Measurements from ENCODE around the gene FA2H.
"Not testable (repeated sequence)": the region's sequence is repeated elsewhere in the genome, so short reads cannot be mapped to it uniquely, and the experiment has no call there.

The FA2H gene, protein sequence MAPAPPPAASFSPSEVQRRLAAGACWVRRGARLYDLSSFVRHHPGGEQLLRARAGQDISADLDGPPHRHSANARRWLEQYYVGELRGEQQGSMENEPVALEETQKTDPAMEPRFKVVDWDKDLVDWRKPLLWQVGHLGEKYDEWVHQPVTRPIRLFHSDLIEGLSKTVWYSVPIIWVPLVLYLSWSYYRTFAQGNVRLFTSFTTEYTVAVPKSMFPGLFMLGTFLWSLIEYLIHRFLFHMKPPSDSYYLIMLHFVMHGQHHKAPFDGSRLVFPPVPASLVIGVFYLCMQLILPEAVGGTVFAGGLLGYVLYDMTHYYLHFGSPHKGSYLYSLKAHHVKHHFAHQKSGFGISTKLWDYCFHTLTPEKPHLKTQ

GRCh38 chr16:74774223-74775139 lies at the start of gene FA2H:
Gene FA2H, minus strand, starts transcription at chr16:74774820. Its CDS starts 65 bp downstream, at chr16:74774755.
- peak; percentile 47 for DNase-seq (ENCODE audit: low read depth, low spot score)

DNA sequence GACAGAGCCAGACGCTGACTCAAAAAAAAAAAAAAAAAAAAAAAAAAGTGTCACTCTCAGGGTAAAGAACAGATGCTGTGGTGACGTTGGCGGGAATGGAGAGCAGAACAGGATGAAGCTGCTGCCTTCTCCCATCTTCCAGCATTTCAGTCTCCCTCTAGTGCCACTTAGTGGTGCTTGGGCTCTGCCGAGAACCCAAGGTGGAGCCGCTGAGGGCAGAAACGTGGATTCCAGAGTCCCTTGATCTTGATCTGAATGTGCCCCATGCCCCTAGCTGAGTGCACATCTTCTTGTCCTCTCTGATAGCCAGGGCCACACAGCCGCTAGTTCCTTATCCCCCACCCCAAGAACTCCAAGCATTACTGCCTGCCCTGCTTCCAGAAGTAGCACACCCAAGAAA lies 43.2 kb upstream of the FA2H start:
- peak; percentile 33 for DNase-seq (ENCODE audit: low read depth, low spot score)

- peak; percentile 72 for DNase-seq (ENCODE audit: low read depth, low spot score)
These were observed 38.6 kb upstream of the FA2H start for GRCh38 chr16:74813109-74813641.

DNA sequence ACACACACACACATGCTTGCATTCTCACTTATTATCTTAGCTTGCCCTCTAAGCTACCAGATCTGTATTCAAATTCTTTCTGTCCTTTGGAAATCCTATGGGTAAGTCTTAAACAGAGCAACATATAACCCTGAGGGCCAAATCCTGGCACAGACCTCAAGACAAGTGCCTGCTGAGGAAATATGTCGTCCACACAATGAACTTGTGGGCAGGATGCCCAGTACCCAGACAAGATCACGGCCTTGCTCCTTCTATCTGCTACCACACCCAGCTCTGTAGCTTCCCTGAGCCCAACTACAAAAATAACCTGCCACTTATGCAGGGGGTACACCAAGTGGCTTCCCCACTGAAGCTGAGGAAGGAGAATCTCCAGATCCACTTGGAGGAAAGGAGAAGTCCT lies 37.3 kb upstream of the FA2H start:
- DNase-seq (ENCODE audit: low read depth, low spot score), result no peak

DNA sequence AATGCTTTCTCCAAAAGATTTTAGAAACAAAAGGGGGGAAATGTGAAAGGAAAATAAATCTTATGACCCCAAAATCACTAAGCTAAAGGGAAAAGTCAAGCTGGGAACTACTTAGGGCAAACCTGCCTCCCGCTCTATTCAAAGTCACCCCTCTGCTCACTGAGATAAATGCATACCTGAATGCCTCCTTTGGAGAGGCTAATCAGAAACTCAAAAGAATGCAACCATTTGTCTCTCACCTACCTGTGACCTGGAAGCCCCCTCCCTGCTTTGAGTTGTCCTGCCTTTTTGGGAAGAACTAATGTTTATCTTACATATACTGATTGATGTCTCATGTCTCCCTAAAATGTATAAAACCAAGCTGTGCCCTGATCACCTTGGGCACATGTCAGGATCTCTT lies 36.6 kb upstream of the FA2H start:
- DNase-seq (ENCODE audit: low read depth, low spot score), result not testable (repeated sequence)

DNA sequence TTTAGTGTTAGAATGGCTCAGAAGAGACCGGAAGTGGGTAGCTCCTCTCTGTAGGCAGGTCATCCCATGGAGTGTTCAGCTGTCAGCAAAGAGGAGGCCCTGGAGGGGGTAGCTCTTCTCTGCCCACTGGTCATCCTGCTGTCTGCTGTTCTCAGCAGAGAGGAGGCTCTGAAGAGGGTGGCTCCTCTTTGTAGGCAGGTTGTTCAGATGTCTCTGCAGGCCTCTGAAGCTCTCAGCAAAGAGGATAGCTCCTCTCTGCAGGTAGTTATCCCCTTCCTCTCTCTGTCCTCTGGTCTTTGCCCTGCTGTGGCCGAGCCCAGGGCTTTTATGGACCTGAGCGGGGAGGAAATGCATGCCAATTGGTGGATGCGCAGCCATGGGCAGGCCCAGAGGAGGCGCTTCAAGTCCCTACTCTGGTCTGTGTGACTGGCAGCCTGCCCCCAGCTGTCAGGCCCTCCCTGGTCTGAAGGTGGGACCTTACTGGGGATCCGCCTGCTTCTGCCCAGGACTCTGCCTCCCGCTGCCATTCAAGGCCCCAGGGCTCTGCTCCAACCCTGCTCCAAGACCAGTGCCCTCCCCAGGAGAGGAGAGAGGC lies 32.5 kb upstream of the FA2H start:
- no peak for DNase-seq (ENCODE audit: low read depth, low spot score)

DNA sequence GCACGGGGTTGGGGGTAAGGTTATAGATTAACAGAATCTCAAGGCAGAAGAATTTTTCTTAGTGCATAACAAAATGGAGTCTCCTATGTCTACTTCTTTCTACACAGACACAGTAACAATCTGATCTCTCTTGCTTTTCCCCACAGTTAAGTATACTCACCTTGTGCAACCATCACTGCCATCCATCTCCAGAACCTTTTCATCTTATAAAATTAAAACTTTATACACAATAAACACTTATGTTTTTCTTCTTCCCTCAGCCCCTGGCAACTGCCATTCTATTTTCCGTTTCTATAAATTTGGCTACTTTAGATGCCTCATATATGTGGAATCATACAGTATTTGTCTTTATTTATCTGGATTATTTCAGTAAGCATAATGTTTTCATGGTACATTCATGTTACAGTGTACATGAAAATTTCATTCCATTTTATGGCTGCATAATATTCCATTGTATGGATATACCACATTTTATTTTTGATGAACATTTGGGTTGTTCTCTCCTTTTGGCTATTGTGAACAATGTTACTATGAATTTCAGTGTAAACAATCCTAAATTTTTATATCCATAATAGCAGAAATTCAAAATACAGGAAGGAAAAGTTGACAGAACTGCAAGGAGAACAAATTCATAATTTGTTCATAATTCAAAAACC lies 25.7 kb upstream of the FA2H start:
- no peak for DNase-seq (ENCODE audit: low read depth, low spot score)

DNA sequence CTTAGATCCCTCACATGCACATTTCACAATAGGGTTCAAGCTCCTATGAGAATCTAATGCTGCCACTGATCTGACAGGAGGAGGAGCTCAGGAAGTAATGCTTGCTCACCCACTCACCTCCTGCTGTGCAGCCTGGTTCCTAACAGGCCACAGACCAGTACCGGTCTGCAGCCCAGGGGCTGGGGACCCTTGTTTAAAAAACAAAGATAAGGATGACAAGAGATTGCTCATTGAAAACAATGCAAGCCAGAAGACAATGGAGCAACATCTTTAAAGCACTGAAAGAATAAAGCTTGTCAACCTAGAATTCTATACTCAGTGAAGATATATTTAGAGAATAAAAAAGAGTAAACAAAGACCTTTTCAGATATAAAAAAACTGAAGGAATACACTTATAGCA lies 22.8 kb upstream of the FA2H start:
- no peak for DNase-seq (ENCODE audit: low read depth, low spot score)

- no peak for DNase-seq (ENCODE audit: low read depth, low spot score)
These were observed 20.5 kb upstream of the FA2H start for GRCh38 chr16:74795104-74795503.

DNA sequence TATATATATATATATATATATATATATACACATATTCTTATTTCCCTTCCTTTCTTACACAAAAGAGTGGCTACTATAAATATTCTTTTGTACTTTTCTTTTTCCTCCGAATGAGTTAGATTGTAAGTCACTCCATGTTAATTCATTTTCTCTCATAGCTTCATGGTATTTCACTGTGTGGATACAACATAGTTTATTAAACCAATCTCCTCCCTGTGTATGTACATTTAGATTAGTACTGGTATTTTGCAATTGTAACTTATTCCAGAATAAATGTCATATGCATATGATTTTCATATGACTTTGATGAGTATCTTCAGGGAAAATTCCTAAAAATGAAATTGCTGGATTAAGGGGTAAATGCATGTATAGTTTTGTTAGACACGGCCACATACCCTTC lies 20.0 kb upstream of the FA2H start:
- DNase-seq (ENCODE audit: low read depth, low spot score), result no peak

DNA sequence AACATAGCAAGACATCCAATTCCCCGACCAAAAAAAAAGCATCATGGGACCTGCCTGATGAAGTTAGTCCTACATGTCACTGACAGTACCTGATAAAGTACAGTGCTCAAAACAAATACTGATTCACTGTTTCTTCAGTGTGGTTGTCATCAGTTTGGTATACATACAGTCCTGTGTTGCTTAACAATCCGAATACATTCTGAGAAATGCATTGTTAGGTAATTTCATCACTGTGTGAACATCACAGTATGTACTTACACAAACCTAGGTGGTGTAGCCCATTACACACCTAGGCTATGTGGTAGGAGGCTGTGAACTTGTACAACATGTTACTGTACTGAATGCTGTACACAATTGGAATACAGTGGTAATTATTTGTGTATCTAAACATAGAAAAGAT lies 19.0 kb upstream of the FA2H start:
- DNase-seq (ENCODE audit: low read depth, low spot score), result no peak

GRCh38 chr16:74792225-74792624 lies 17.6 kb upstream of the FA2H start:
- no peak for DNase-seq (ENCODE audit: low read depth, low spot score)

DNA sequence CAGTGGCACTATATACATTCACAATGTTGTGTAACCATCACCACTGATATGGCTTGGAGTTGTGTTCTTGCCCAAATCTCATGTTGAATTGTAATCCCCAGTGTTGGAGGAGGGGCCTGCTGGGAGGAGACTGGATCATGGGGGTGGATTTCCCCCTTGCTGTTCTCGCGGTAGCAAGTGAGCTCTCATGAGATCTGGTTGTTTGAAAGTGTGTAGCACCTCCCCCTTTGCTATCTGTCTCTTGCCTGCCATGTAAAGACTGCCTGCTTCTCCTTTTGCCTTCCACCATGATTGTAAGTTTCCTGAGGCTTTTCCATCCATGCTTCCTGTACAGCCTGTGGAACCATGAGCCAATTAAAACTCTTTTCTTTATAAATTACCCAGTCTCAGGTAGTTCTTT lies 17.1 kb upstream of the FA2H start:
- DNase-seq (ENCODE audit: low read depth, low spot score), result not testable (repeated sequence)

DNA sequence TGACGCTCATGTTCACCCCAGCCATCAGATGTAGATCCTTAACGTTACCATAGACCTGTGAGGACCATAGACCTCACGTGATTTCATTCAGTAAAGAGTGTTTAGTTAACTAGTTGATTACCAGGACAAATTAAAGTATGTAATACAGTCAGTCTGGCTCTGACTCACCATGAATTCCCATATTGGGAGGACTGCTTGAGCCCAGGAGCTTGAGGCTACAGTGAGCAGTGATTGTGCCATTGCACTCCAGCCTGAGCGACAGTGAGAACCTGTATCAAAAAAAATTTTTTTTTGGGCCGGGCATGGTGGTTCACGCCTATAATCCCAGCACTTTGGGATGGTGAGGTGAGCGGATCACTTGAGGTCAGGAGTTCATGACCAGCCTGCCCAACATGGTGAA lies 13.5 kb upstream of the FA2H start:
- no peak for DNase-seq (ENCODE audit: low read depth, low spot score)

- no peak for DNase-seq (ENCODE audit: low read depth, low spot score)
These were observed 10.4 kb upstream of the FA2H start for GRCh38 chr16:74785031-74785430.

GRCh38 chr16:74778646-74779045 lies 4.0 kb upstream of the FA2H start:
- DNase-seq (ENCODE audit: low read depth, low spot score), result no peak

GRCh38 chr16:74776926-74777325 lies 2.3 kb upstream of the FA2H start:
- DNase-seq (ENCODE audit: low read depth, low spot score), result no peak

DNA sequence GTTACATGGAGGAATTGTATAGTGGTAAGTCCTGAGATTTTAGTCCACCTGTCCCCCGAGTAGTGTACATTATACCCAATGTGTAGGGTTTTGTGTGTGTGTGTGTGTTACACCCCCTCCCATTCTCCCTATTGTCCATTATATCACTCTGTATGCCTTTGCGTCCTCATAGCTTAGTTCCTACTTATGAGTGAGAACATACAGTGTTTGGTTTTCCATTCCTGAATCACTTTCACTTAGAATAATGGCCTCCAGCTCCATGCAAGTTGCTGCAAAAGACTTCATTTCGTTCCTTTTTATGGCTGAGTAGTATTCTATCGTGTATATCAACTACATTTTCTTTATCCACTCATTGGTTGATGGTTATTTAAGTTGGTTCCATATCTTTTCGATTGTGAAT lies 635 bp upstream of the FA2H start:
- no peak for DNase-seq (ENCODE audit: low read depth, low spot score)

GRCh38 chr16:74773446-74774222 lies 986 bp downstream of the FA2H start:
- no peak for DNase-seq (ENCODE audit: low read depth, low spot score)

GRCh38 chr16:74771656-74772315 lies 2.8 kb downstream of the FA2H start:
- no peak for DNase-seq (ENCODE audit: low read depth, low spot score)

Data from iPS DF 19.7 (cell line).